Measurements from ENCODE around the gene C1QB.

Gene C1QB

GRCh38 chr1:22613572-22613918 lies 39.5 kb upstream of the C1QB start:
- no peak for TF ChIP-seq CTCF (IDR thresholded peaks at IDR 0.05)

- no peak for TF ChIP-seq CTCF (IDR thresholded peaks at IDR 0.05)
Observed at GRCh38 chr1:22613951-22614350, 39.1 kb upstream of the C1QB start.

GRCh38 chr1:22615886-22616285 lies 37.1 kb upstream of the C1QB start:
- no peak for TF ChIP-seq CTCF (IDR thresholded peaks at IDR 0.05)

GRCh38 chr1:22616571-22616970 lies 36.5 kb upstream of the C1QB start:
- no peak for TF ChIP-seq CTCF (IDR thresholded peaks at IDR 0.05)

GRCh38 chr1:22618056-22618455 lies 35.0 kb upstream of the C1QB start:
- no peak for TF ChIP-seq CTCF (IDR thresholded peaks at IDR 0.05)

GRCh38 chr1:22619252-22619651 lies 33.8 kb upstream of the C1QB start:
- TF ChIP-seq CTCF (IDR thresholded peaks at IDR 0.05): no peak

- no peak for TF ChIP-seq CTCF (IDR thresholded peaks at IDR 0.05)
Observed at GRCh38 chr1:22619798-22620197, 33.2 kb upstream of the C1QB start.

GRCh38 chr1:22621761-22622160 lies 31.3 kb upstream of the C1QB start:
- TF ChIP-seq CTCF (IDR thresholded peaks at IDR 0.05): no peak
